NOMO-1 (cell line): ENCODE data around the gene POLR3B.
"Not testable (repeated sequence)": the region's sequence is repeated elsewhere in the genome, so short reads cannot be mapped to it uniquely, and the experiment has no call there.

Experiments used
- DNase-seq, 2 experiments: peaks; one replicate each; lab custom pipeline; 2025; ENCODE audit not compliant: unreplicated experiment in 2 of 2; lab: John Stamatoyannopoulos, UW

POLR3B gene

GRCh38 chr12:106342397-106343213 is 14.9 kb upstream of the POLR3B start:
- no peak for DNase-seq

GRCh38 chr12:106343214-106343528 is 14.4 kb upstream of the POLR3B start:
- no peak for DNase-seq

GRCh38 chr12:106344131-106344530 is 13.4 kb upstream of the POLR3B start:
- no peak for DNase-seq

GRCh38 chr12:106345746-106346145 is 11.8 kb upstream of the POLR3B start:
- DNase-seq: peak; percentile 5 to 64

- no peak for DNase-seq
Observed at GRCh38 chr12:106348411-106348810, 9.1 kb upstream of the POLR3B start.

DNA sequence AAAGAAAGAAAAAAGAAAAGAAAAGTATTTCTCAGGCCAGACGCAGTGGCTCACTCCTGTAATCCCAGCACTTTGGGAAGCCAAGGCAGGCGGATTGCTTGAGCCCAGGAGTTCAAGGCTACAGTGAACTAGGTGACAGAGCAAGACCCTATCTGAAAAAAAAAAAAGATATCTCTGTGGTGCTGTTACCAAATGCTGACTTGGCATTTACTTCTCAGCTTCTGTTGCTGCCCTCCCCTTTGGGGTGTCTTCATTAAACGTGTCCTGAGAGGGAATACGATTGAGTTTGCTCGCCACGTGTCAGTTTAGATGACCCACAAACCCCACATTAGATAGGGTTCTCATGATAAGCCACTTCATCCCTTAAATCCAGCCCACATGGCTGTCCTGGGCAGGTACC is 4.4 kb upstream of the POLR3B start:
- no peak for DNase-seq

- DNase-seq: peak; percentile 74 to 82
Observed at GRCh38 chr12:106358396-106359241, 1.1 kb downstream of the POLR3B start.

DNA sequence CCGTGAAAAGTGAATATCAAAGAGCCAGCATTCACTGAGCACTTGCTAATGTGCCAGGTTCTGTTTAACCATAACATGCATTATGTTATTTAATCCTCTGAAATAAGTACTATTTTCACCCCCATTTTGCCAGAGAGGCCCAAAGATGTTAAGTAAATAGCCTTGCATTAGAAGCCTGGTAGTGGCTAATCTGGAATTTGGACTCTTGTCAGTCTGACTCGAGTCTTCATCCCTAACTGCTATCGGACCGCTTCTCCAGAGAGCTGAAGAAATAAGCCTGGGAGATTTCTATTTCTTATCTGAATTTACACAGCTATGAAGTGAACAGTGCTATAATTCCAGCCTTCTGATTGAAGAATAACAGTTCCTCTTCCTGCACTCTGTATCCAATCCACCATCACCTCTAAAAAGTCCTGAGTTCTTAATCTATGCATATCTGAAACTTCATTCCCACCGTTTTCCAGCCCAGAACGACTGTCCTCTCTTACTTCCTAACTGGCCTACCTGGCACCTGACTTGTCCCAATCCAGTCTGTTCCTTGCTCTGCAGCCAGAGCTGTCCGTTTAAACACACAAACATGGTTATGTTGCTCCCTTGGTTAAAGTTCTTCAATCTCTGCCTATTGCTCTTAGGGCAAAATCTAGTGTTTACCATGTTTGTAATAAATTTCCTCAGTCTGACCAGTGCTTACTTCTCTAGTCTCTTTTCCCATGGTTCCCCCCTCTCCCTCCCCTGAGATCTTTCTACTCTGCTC is 2.3 kb downstream of the POLR3B start:
- DNase-seq: no peak

GRCh38 chr12:106360400-106360994 is 2.9 kb downstream of the POLR3B start:
- DNase-seq: no peak

DNA sequence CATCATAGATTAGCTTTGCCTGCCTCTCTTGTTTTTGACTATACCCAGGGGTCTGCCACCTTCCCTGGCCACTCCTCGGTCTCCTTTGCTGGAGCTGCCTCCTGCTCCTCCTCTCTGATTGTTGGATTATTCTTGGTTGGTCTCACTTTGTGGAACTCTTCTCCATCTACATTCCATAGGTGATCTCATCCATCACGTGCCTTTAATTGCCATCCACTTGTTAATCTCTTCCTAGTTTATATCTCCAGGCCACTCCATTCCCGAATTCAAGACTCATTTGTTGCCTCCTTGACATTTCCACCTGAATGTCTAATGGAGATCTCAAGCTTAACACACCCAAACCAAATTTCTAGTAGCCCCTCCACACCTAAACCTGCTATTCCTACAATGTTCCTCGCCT is 5.4 kb downstream of the POLR3B start:
- DNase-seq: no peak

GRCh38 chr12:106364261-106364660 is 6.7 kb downstream of the POLR3B start:
- DNase-seq: no peak

DNA sequence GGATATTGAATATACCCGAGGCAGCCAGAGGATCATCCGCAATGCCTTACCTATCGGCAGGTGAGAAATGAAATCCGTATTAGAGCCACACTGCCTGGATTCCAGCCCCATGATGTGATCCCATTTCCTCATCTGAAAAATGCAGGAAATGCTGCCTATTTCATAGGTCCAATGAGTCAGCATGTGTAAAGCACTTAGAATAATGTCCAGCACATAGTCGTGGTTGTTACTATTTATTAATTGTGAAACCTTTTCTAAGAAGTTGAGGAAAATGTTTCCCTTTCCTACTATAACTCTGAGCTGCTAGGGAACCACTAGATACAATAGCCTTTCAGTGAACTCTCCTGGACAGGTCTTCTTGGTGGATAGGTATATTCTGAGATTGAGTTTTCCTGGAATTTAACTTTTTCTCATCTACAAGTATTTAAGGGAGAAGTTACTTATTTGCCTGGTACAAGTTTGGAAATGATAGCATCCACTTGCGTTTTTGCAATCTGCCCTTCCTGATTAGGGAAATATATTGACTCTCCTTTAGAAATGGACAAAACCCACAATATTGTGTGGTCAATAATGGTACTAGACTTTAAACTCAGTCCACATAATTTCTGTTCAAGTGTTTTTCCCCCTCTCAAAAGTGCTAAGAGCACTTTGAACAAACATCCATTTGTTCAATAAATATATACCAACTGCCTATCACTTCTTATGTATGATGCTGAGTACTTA is 12.2 kb downstream of the POLR3B start:
- DNase-seq: no peak

DNA sequence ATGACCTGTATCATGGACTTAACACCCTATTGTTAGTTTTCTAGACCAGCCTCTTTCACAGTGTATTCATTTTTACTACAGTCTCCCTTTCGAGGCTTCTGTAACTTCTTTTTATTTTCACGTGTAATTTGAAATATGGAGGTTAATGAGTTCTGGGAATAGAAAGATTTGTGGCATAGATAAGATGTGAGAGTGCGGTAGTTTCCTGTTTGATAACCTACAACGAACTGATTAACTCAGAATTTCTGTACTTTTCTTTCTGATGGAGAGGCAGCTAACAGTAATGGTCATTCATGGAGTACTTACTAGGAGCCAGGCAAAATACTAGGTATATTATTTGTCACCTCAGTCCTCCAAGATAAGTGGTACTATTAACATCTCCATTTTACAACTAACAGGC is 21.2 kb downstream of the POLR3B start:
- DNase-seq: no peak

DNA sequence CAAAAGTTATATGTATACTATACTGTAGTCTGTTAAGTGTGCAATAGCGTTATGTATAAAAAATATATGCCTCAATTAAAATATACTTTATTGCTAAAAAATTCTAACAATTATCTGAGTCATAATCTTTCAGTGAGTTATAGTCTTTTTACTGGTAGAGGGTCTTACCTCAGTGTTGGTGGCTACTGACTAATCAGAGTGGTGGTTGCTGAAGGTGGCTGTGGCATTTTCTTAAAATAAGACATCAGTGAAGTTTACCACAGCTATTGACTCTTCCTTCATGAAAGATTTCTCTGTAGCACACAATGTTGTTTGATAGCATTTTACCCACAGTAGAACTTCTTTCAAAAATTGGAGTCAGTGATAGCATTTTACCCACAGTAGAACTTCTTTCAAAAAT is 23.4 kb downstream of the POLR3B start:
- no peak for DNase-seq

GRCh38 chr12:106381866-106382265 is 24.3 kb downstream of the POLR3B start:
- DNase-seq: not testable (repeated sequence)

- no peak for DNase-seq
Observed at GRCh38 chr12:106386813-106387535, 29.4 kb downstream of the POLR3B start.

DNA sequence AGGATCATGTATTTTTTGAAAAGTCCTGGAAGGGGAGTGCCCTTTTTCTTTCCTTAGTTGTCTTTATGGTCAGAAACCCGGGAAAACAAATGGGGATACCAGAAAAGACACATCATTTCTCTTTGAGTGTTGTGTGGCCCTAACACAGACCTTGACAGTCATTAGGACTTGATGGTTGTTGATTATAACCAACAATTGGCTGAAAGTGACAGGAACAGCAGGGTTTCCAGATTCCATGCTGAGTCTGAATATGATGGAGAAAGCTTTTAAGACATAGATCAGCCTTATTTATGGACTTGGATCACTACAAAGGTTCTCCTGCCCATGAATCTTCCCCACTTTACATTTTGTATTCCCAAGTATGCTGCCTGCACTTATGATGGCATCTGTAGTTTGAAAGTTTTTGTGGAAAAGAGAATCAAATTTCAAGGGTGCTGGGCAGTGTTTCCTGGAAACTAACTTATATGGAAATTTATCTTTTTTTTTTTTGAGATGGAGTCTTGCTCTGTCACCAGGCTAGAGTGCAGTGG is 30.4 kb downstream of the POLR3B start:
- DNase-seq: no peak

- no peak for DNase-seq
Observed at GRCh38 chr12:106389151-106389550, 31.6 kb downstream of the POLR3B start.

DNA sequence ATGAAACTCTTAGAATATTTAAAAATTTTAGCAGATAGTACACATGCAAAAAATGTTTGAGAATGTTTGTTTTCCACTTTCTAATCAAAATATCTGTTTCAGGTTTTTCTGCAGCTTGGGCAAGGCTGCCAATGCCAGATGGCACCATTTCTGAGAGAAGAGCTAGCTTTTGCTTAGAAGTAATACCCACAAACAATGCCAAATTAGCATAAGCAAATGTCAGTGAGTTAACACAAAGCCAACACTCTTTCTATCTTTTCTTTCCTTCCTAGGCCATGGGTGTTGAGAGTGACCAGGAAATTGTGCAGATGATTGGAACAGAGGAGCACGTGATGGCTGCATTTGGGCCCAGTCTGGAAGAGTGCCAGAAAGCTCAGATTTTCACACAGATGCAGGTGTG is 35.2 kb downstream of the POLR3B start:
- DNase-seq: no peak
